GM19438 (cell line): Measurements from ENCODE around the gene PITPNB.

Experiments
- ATAC-seq: cut with Tn5 transposase; IDR thresholded peaks from one replicate; pipeline ENCODE4 v1.9.1; 2021; ENCODE audit warnings: low read depth; ENCODE audit not compliant: unreplicated experiment

PITPNB gene

GRCh38 chr22:27881421-27881820, 37.6 kb downstream of the PITPNB start:
- ATAC-seq = no peak

GRCh38 chr22:27880778-27881394, 38.2 kb downstream of the PITPNB start:
- no peak for ATAC-seq

GRCh38 chr22:27879923-27880322, 39.1 kb downstream of the PITPNB start:
- ATAC-seq = no peak

- ATAC-seq = no peak
Measured at GRCh38 chr22:27878541-27878940, 40.5 kb downstream of the PITPNB start.

- ATAC-seq = no peak
Measured at GRCh38 chr22:27877501-27877900, 41.6 kb downstream of the PITPNB start.

- ATAC-seq = no peak
Measured at GRCh38 chr22:27876684-27877083, 42.4 kb downstream of the PITPNB start.

- no peak for ATAC-seq
Measured at GRCh38 chr22:27875951-27876350, 43.1 kb downstream of the PITPNB start.

GRCh38 chr22:27874764-27875163, 44.3 kb downstream of the PITPNB start:
- no peak for ATAC-seq

GRCh38 chr22:27874185-27874584, 44.9 kb downstream of the PITPNB start:
- no peak for ATAC-seq

- no peak for ATAC-seq
Measured at GRCh38 chr22:27873472-27873871, 45.6 kb downstream of the PITPNB start.

- no peak for ATAC-seq
Measured at GRCh38 chr22:27872488-27872887, 46.6 kb downstream of the PITPNB start.

- ATAC-seq = no peak
Measured at GRCh38 chr22:27871306-27872014, 47.6 kb downstream of the PITPNB start.

GRCh38 chr22:27870234-27871191, 48.5 kb downstream of the PITPNB start:
- no peak for ATAC-seq

- ATAC-seq = no peak
Measured at GRCh38 chr22:27868732-27869282, 50.2 kb downstream of the PITPNB start.

- no peak for ATAC-seq
Measured at GRCh38 chr22:27867953-27868731, 50.9 kb downstream of the PITPNB start.

GRCh38 chr22:27867085-27867952, 51.7 kb downstream of the PITPNB start:
- no peak for ATAC-seq

- no peak for ATAC-seq
Measured at GRCh38 chr22:27866135-27867084, 52.6 kb downstream of the PITPNB start.

- ATAC-seq = no peak
Measured at GRCh38 chr22:27865496-27865895, 53.6 kb downstream of the PITPNB start.
